Stimulated activated CD8-positive, alpha-beta memory T cell treated with anti-CD3 and anti-CD28 coated beads, Interleukin-7, amount 100 ng/mL, for 48 hours (primary cell): ENCODE data around the gene HIPK2.

Source experiments
- DNase-seq, 2 donors: peaks; one replicate each; pipeline ENCODE4 v3.0.0-alpha.2; 2020; ENCODE audit warnings: low read depth in 1 of 2; ENCODE audit errors: extremely low read depth in 1 of 2

HIPK2 gene

GRCh38 chr7:139600306-139600705 is 177.5 kb downstream of the HIPK2 start:
- DNase-seq: no peak

DNA sequence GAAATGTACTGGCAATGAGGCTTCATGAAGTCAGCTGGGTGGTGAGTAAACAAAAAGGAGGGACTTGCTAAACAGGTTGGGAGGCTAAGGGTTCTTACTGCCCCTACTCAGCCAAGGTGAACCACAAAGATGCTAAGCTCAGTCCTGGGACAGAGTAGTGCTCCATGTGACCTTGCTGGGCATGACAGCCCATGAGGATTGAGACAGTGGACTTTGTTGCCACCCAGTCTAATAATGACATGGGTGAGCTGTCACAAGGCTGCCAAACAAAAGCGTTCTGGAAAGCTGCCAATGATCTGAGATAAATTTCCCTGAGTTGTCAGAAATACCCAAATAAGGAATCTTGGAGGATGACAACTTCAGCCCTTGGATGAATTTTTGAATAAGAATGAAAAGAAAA is 179.2 kb downstream of the HIPK2 start:
- DNase-seq: no peak

DNA sequence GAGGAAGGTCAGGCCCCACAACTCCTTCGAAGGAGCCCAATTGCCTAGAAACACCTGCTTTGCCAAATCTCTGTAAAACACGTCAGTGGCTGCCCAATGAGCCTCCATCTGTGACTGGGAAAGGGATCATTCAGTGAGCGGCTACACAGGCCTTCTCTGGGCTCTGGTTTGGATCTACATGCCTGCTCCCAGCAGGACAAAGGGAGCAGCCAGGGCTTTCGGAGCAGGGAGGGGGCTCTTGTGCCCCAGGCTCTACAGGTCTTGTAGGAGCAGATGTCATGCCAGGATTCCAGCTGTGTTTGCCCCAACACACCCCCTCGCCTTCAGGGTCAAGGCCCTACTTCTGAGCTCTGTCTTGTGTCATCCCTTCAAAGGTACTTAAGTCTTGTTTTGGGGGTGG is 180.8 kb downstream of the HIPK2 start:
- no peak for DNase-seq

- DNase-seq: no peak
These were observed 181.2 kb downstream of the HIPK2 start for GRCh38 chr7:139596626-139597025.

GRCh38 chr7:139595806-139596205 is 182.0 kb downstream of the HIPK2 start:
- no peak for DNase-seq

DNA sequence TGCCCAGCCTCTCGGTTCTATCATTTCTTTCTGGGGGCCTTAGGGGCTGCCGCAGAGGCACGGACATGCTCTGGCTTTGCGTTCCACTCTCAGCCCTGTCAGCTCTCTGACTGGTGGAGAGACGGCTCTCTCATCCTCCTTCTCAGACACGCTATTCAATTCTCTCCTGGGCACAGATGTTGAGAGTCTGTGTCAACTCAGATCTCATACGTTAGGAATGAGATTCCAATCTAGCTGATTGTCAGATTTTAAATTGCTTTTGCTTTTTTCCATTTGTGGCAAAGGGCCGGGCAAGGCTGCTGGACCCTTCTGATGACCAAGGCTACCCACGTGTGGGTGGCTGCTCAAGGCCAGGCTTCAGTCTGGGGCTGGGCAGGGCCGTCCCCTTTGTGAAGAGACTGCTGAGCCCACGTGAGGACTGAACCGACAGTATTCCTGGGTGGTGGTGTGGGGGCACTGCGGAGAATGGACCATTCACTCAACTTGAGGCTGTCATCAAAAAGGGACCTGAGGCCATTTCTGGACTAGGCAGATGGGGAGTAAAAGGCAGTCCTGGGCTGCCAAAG is 182.8 kb downstream of the HIPK2 start:
- no peak for DNase-seq

DNA sequence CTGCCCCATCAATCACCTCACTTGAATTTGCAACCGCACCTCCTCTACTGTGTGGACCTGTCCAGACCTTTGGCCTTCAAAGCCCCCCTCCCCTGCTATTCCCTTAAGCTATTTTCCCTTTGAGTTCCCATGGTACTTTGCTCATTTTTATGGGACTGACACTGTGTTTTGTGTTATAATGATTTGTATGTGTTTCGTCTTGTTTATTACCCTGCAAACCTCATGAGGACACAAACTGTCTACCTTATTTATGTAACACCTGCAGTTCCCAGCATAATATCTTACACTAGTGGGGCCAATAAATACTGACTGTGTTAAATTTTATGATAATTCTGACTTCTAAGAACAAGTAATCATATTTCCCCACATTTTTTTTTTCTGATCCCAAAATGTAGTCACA is 183.7 kb downstream of the HIPK2 start:
- DNase-seq: no peak

DNA sequence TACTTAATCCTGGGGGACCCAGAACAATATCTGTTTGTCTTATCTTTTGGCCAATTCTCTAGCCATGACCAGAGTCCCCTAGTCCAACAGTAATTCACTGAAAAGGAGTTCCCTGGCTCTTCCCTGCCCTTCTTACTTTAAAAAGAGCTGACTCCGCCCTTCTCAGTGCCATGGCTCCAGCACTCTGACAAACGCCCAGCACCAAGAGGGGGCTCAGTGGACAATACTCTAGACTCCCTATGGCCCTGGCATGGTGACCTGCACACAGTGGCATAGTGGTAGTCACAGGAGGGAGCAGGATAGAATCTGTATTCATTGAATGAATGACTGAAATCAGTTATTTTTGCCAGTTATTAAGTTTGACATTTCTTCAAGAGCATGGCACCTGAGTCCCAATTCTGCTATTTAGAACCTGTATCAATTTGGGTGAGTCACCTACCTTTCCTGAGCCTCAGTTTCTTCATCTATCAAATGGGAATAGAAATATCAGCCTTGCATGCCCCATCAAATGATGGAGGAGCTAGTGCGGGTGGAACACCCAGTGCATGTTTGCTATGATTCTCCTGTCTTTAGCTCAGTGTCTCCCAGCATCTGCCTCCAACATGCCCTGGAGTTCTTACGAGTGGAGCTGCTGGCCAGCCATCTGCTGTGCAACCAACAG is 184.9 kb downstream of the HIPK2 start:
- no peak for DNase-seq

- no peak for DNase-seq
These were observed 186.1 kb downstream of the HIPK2 start for GRCh38 chr7:139591550-139592195.

- no peak for DNase-seq
These were observed 188.3 kb downstream of the HIPK2 start for GRCh38 chr7:139589474-139589873.

DNA sequence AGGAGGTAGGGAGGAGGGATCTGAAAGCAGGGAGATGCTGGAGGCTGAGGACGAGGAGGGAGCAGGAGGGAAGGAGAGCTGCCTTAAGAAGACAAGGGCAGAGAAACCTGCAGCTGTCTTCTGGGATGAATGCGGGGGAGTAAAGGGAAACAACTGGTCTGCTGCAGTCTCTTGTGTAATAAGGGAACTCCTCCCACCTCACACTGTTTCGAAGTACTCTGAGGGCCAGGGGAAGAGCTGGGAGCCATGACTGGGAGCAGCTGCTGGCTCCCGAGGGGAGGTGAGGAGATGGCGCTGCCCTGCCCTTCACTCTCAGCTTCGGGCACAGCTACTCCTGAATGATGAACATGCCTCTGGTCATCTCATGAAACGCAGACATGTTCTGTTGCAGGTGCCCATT is 189.2 kb downstream of the HIPK2 start:
- no peak for DNase-seq

DNA sequence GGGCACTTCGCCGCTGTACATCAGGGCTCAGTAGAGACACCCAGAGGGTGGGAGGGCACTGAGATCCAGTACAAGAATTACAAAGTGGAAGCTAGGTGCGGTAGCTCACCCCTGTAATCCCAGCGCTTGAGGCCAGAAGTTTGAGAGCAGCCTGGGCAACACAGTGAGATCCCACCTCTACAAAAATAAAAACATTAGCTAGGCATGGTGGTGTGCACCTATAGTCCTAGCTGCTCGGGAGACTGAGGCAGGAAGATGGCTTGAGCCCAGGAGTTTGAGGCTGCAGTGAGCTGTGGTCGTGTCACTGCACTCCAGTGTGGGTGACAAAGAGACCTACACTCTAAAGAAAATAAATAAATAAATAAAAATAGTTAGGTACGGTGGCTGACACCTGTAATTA is 190.3 kb downstream of the HIPK2 start:
- DNase-seq: no peak

DNA sequence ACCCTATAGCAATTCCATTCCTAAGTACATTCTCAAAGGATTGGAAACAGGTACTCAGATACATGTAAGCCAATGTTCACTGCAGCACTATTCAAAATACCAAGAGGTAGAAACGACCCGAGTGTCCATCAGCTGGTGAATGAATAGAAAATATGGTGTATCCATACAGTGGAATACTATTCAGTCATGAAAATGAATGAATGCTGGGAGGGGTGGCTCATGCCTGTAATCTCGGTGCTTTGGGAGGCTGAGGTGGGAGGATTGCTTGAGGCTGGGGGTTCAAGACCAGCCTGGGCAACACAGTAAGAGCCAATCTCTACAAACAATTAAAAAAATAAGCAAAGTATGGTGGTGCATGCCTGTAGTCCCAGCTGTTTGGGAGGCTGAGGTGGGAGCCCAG is 191.5 kb downstream of the HIPK2 start:
- no peak for DNase-seq

DNA sequence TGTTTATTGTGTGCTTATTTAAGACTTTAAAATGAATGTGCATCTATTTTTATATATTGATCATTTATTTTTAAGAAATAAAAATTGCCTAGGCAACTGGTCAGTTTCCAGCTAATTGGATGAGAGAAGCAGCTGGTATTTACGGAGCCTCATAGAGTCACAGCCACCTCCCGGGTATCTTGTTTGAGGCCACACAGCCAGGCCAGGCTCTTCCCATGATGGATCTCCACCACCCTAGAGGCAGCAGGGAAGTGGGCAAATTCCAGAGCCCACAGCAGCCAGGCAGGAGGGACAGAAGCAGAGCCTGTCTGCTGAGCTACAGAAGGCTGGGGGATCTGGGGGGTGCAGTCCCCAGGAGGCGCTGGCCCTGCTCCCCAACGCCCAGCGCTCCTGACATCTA is 192.8 kb downstream of the HIPK2 start:
- no peak for DNase-seq

DNA sequence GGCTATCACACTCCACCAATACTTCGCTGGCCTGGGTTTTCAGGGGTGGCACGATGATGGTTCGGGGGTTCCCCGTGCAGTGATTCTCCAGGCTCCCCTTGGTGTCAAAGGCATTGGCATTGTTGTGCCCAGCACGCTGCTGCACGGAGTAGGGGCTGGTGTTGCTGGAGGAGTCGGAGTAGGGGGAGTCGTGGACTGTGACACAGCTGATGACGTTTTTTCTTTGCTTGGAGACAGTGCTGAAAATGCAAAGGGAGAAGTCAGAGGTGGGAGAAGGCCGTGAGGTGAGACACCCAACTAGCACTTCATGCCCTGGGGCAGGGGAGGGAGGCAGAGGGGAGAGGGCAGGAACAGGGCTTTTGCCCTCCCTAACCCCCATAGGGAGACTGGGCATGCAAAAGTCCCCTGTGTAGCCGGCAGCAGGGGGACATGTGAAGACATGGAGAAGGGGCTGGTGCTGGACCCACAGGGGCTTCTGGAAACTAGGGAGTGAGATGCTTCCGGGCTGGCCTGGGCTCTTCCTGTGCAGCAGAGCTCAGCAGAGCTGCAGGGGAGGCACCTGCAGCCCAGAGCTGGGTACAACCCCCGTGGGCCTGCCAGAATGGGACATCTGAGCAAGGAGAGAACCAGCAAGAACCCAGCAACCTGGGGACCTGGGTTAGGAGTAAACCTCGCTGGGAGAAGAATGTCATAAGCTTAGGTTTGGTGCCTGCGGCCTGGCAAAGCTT is 193.8 kb downstream of the HIPK2 start:
- no peak for DNase-seq

GRCh38 chr7:139582671-139583155 is 195.1 kb downstream of the HIPK2 start:
- DNase-seq: no peak

DNA sequence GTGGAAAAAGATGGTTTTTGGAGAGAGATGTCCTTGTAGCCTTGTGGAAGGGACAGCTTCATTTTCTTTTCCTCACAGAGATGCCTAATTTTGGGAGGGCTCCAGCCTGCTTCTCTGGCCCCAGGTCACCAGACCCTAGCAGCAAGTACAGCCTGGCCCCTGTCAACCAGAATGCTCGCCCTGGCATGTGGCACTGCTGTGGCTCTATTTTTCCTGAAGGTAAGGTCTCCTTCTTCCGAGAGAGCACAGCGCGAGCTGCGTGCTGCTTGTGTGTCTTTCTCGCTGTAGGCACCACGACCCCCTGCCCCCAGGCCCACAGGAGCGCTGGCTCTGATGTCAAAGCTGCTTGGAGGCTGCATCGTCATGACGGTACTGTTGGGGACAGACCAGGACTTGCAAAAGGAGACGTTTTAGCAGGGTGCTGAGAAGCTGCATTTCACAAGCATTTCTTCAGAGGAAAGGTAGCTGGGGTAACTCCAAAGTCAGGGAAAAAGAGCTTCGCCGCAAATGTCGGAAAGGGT is 195.6 kb downstream of the HIPK2 start:
- no peak for DNase-seq

DNA sequence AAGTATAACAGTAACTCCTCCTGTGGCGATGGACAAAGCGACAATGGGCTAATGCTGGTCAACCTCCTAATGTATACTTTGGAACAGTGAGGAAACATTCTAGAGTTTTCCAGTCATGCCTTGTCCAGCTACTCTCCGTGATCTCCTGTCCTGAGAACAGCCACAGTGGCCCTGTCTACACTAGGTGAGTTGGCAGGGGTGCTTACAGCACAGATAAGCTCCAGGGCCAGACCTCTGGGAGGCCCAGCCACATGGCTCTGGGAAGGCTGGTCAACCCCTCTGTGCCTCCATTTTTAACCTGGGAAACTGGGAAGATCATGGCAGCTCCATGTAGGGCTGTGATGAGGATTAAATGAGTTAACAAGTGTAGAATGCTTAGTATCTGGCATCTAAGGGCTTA is 197.4 kb downstream of the HIPK2 start:
- no peak for DNase-seq

GRCh38 chr7:139576179-139576973 is 201.4 kb downstream of the HIPK2 start:
- DNase-seq: no peak

DNA sequence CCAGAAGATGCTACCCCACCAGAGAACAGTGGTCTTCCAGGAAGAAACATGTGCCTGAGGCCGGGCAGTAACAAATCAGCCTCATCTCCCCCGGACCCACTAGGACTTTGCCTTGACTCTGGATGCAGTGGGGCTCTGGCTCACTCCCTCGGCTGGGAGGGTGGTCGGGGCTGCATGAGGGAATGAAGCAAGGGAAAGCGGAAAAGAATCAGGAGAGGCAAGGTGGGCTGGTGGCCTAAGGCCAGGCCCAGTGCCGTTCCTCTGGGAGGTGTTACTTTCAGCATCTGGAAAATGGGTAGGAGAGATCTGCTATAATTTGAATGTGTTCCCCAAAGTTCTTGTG is 202.5 kb downstream of the HIPK2 start:
- DNase-seq: no peak
